Mucosa of stomach (tissue), 1 donor: ENCODE results near the gene ARHGAP29.
A peak's percentile ranks its signal among the peaks of the same experiment; 100 is the strongest.

Experiments used
- H3K27me3 ChIP-seq: one replicate; pipeline ENCODE4 v1.7.0; 2013; ENCODE audit warnings: mild to moderate bottlenecking, low read length; ENCODE audit not compliant: control insufficient read depth, insufficient read depth
- H3K36me3 ChIP-seq: one replicate; pipeline ENCODE4 v1.7.0; 2013; ENCODE audit warnings: low read length; ENCODE audit not compliant: control insufficient read depth, insufficient read depth
- H3K4me1 ChIP-seq: one replicate; pipeline ENCODE4 v1.7.0; 2013; ENCODE audit warnings: mild to moderate bottlenecking, low read length; ENCODE audit not compliant: control insufficient read depth, insufficient read depth
- H3K4me3 ChIP-seq: one replicate; pipeline ENCODE4 v1.7.0; 2013; ENCODE audit warnings: low read length
- H3K9ac ChIP-seq: one replicate; pipeline ENCODE4 v1.7.0; 2013; ENCODE audit warnings: mild to moderate bottlenecking, low read length, moderate library complexity
- H3K9me3 ChIP-seq: one replicate; pipeline ENCODE4 v1.7.0; 2013; ENCODE audit warnings: mild to moderate bottlenecking, low read length, moderate library complexity; ENCODE audit not compliant: control insufficient read depth
- donor health status: Pancreatic carcinoma.

The ARHGAP29 gene

DNA sequence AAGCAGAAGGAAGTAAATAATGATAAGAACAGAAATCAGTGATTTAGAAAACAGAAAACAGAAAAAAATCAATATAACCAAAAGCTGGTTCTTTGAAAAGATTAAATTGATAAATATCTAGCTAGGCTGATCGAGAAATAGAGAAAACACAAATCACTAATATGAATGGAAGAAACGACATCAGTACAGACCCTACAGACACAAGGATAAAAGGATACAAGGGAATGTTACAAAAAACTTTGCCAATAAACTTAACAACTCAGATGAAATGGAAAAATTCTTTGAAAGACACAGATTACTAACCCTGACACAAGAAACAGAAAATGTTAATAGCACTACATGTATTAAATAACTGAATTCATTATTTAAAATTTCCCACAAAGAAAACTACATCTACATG is 6.3 kb upstream of the ARHGAP29 start:
- no peaks in the 10 kb centered on the region for H3K9me3 ChIP-seq
- H3K27me3 ChIP-seq = peaks cover 10% of the 10 kb centered on the region
- no peak overlapping the region for H3K9ac ChIP-seq
- H3K4me1 ChIP-seq = peaks cover 5% of the 10 kb centered on the region
- H3K36me3 ChIP-seq = no peaks in the 10 kb centered on the region
- H3K4me3 ChIP-seq = no peak overlapping the region

DNA sequence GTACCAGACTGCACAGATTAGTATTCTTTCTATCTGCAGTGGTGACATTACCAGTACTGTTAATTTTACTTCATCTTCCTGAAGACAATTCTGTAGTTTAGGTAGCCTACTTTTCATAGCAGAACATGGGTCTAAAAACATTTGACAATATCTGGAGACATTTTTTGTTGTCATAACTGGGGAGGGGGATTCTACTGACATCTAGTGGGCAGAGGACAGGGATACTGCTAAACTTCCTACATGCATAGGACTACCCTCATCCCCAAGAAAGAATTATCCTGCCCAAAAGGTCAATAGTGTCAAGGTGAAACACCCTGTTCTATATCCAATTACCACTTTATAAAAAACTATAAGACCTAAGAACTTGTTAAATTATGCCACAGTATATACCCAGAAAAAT is 3.4 kb upstream of the ARHGAP29 start:
- Histone ChIP-seq H3K4me1 (no peaks in the 10 kb centered on the region), H3K9me3 (no peaks in the 10 kb centered on the region), H3K4me3 (no peak overlapping the region), H3K36me3 (no peaks in the 10 kb centered on the region), H3K27me3 (peaks cover 11% of the 10 kb centered on the region), H3K9ac (no peak overlapping the region)

DNA sequence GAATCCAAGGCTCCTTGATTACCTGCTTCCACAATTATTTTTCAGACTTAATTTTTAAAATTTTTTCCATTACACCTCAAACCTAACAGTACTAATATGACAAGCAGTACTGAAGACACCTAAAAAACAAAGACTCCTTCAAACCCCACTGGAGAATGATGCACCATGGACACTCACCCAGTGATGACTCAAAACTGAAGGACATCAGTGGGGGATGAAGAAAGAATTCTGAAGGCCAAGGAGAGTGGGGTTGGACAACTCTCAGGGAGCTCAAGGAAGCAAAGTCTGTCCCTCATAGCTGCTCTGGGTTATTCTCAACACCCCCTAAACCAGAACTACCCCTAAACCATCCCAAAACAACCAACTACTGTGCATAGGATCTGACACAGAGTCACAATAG is 2.4 kb upstream of the ARHGAP29 start:
- Histone ChIP-seq H3K36me3 (no peaks in the 10 kb centered on the region), H3K9ac (no peak overlapping the region), H3K9me3 (no peaks in the 10 kb centered on the region), H3K4me1 (no peaks in the 10 kb centered on the region), H3K27me3 (peaks cover 11% of the 10 kb centered on the region), H3K4me3 (no peak overlapping the region)

DNA sequence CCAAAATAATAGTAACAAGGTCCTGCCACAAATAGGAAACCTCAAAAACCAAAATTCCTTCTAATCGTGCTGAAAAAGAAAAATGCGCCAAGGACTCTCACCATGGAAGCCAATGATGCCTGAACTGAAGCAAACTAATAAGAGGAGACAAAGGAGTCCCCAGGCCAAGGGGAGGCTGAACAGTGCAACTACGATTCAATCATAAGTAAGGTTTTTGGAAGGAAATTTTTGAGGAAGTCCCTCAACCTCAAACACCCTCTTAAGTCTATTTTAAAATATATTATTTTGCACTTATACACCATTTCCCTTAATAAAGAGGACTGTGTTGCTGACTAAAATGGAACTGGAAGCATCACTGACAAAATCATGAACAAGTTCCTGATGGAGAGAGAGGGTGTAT is 1.7 kb upstream of the ARHGAP29 start:
- Histone ChIP-seq H3K9ac (no peak overlapping the region), H3K9me3 (no peaks in the 10 kb centered on the region), H3K4me3 (no peak overlapping the region), H3K36me3 (no peaks in the 10 kb centered on the region), H3K27me3 (peaks cover 11% of the 10 kb centered on the region), H3K4me1 (no peaks in the 10 kb centered on the region)

DNA sequence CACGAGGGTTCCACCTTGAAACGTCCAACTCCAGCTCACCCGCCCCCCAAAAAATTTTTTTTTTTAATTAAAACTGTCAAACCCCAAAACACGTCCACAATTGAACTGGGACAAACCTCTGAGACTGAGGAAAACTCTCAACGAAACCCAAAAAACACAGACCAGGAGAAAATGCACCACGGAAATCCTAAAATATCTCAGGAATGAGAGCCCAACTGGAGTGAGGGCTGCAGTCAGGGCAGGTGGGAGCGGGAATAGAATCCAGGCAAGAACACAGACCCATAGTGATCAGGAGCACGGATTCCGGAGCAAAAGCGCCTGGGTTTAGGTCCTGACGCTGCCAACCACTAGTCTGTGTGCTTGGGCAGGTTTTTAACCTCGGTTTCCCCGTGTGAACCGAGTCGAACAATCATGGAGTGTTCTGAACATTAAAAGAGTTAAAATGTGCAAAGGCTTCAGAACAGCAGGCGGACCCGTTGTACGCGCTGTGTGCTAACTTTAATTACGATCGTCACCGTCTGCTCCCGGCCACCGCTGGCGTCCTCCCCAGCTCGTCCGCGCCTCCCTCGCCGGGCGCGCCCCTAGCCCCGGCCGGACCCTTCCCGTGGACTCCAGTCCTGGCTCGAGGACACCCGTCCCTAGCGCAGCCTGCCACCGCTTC is 624 bp downstream of the ARHGAP29 start:
- Histone ChIP-seq H3K4me1 (no peaks in the 10 kb centered on the region), H3K27me3 (peaks cover 11% of the 10 kb centered on the region), H3K9ac (peak overlapping the region; percentile 76)

DNA sequence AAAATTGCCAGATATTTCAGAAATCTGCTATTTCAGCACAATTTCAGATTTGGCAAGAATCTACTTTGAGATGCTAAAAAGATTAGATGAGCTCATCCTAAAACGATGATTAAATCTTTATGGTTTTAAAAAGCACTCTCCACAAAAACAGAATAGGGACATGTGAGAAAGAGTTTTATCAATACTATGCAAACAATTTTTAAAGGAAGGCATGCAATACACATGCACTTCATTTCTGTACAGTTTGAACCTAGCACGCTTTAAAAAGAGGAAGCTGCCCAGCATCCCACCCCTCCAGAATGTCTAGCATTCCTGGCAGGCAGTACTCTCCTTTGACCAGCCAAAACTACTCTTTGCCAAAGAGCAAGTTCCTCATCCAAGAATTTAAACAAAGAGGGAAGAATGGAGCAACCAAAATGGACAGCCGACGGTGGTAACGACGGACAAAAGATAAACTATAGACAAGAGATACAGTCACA is 1.3 kb downstream of the ARHGAP29 start:
- Histone ChIP-seq H3K4me3 (no peak overlapping the region), H3K9ac (peak overlapping the region; percentile 76), H3K36me3 (no peaks in the 10 kb centered on the region), H3K4me1 (no peaks in the 10 kb centered on the region), H3K9me3 (no peaks in the 10 kb centered on the region), H3K27me3 (peaks cover 11% of the 10 kb centered on the region)

More for the DNA sequence above, 624 bp downstream of the ARHGAP29 start:
- Histone ChIP-seq H3K36me3 (no peaks in the 10 kb centered on the region), H3K9me3 (no peaks in the 10 kb centered on the region), H3K4me3 (peak overlapping the region; percentile 68)

DNA sequence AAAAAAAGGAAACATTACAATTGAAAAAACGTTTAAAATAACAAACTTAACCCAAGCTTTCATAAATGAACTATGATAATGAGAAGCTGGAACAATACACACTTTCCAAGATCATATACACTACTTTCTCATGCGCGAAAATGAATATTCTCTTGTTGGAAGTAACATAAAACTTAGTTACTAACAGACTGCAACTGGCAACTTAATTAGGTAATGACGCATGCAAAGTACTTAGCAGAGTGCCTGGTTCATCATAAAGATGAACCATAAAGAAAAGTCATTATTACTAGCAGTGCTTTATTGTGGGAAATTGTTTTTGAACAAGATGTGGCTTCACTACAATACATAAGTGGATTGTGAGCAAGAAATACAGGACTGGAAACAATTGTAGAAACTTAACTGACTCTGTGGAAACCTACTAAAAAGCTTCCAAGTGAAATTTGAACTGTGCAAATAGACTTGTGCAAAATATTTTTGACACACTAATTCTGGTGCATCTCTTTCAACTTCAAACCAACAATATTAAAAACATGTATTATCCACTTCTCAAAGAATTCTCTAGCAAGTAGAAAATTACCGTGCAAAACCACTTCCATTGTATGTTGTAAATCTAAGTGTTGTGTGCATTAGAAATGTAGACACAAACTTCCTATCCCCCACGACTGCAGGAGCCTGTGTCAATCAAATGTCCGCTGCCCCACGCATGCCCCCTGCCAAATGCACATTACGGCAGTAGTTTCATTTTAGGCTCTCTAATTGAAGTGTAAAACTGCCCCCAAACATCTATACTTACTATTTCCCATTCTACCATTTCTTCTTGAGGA is 2.0 kb downstream of the ARHGAP29 start:
- no peaks in the 10 kb centered on the region for H3K4me1 ChIP-seq
- no peak overlapping the region for H3K4me3 ChIP-seq
- H3K27me3 ChIP-seq = peaks cover 11% of the 10 kb centered on the region
- no peaks in the 10 kb centered on the region for H3K9me3 ChIP-seq
- H3K36me3 ChIP-seq = no peaks in the 10 kb centered on the region
- H3K9ac ChIP-seq = no peak overlapping the region

DNA sequence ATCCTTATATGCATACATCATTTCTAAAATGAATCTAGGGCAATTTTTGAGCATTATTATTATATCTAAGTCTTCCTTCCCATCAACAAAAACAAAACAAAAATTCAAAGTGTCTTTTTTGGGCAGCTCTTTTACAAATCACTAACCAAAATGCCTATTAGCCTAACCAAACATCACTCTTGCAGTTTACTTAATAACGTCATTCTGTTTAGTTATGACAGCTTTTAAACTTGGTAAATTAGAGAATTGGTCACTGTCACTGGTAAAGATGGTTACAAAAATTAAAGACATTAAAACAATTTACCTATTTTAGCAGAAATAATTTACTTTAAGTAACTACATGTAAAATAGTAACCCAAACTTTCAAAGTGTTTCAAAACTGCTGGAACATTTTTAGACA is 2.8 kb downstream of the ARHGAP29 start:
- Histone ChIP-seq H3K36me3 (no peaks in the 10 kb centered on the region), H3K4me1 (no peaks in the 10 kb centered on the region), H3K27me3 (peaks cover 11% of the 10 kb centered on the region), H3K9ac (no peak overlapping the region), H3K9me3 (no peaks in the 10 kb centered on the region), H3K4me3 (no peak overlapping the region)

DNA sequence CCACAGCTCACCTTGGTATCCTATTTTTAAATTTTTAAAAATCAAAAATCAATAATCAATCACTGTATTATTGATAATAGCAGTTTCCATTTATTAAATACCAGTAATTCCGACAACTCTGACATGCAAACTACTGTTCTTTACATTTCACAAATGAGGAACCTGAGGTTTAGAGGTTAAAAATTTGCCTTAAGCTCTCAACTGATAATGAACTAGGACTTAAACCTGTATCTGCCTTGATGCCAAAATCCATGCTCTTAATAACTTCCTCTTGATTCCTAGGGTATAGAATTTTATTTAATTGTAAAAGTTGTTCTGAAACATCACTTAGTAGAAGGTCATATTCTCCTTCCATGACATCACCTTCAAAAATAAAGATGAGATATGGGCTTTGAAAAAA is 5.6 kb downstream of the ARHGAP29 start:
- H3K4me3 ChIP-seq = no peak overlapping the region

DNA sequence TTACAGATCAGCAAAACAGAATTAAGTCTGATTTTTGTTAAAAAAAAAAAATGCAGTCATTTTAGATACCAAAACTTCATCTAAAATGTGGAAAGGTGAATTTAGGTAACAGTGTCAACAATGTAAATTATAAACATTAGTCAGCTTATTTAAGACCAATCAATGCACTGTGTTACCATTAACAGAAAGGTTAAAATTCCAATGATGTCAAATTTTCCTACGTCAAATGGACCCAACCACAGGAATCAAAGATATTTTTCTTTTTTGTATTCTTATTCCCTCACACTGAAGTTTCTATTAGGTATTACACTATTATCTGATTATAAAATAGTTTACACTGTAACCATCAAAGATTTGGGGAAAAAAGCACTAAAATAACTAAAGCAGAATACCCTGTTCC is 6.5 kb downstream of the ARHGAP29 start:
- Histone ChIP-seq H3K9ac (no peak overlapping the region), H3K4me3 (no peak overlapping the region), H3K9me3 (no peaks in the 10 kb centered on the region), H3K36me3 (no peaks in the 10 kb centered on the region), H3K27me3 (no peaks in the 10 kb centered on the region), H3K4me1 (peaks cover 4% of the 10 kb centered on the region)

More for the DNA sequence above, 5.6 kb downstream of the ARHGAP29 start:
- Histone ChIP-seq H3K4me1 (no peaks in the 10 kb centered on the region), H3K9ac (no peak overlapping the region), H3K27me3 (no peaks in the 10 kb centered on the region), H3K36me3 (no peaks in the 10 kb centered on the region), H3K9me3 (no peaks in the 10 kb centered on the region)

DNA sequence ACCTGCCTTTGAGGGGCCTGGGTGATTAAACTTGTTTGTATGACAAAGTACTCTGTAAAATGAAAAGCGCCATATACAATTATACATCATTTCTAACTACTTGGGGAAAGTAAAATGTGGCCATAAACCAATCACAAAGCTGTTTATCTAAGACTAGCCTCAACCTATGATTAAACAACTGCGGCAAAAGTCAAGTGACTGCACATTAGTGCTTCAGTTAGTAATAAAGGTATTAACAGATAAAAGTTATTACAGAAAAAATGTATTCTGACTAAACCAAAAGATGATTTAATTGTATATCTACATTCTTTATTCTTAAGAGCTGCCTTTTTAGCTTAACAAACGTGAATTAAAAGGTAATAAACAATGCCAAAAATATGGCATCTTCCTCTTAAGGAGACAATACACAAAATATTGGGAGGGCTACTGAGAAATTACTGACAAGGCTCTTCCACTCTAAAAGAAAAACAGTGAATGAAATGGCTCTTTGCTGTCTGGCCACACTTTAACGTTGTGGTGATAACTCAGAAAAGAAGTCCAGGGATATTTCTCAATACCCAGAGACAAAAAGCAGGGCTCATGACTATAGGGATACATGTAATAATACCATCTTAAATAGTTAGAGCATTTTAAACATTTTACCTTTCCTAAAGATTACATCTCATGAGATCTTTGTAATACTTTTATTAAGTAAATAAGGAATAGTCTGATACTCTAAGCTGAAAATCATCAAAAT is 8.6 kb downstream of the ARHGAP29 start:
- Histone ChIP-seq H3K9ac (no peak overlapping the region), H3K36me3 (no peaks in the 10 kb centered on the region), H3K9me3 (no peaks in the 10 kb centered on the region), H3K4me3 (no peak overlapping the region), H3K4me1 (peaks cover 4% of the 10 kb centered on the region), H3K27me3 (no peaks in the 10 kb centered on the region)

DNA sequence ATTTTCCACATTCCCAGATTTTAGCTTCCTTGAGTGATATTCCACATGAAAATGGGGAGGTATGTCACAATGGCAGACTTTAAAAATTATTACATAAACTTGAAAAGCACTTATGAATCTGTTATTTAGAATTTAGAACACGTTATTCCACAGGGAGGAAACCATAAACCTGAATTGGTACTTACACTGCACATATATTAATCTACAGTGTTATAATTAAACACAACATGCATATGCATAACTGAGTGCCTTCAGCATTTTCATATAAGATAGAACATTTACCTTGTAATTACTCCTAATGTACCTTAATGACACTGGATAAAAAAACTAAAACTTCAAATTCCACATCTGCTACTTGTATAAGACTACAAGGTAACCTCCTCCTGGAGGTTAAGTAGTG is 9.8 kb downstream of the ARHGAP29 start:
- peaks cover 4% of the 10 kb centered on the region for H3K4me1 ChIP-seq
- no peak overlapping the region for H3K9ac ChIP-seq

More for the DNA sequence above, 9.8 kb downstream of the ARHGAP29 start:
- Histone ChIP-seq H3K36me3 (no peaks in the 10 kb centered on the region), H3K27me3 (no peaks in the 10 kb centered on the region), H3K9me3 (no peaks in the 10 kb centered on the region), H3K4me3 (no peak overlapping the region)
